GM19099 (cell line): ENCODE data around the gene AUTS2.

Experiments
- POLR2A ChIP-seq: IDR thresholded peaks from 3 replicates; pipeline ENCODE4 v1.6.1; 2011; ENCODE audit warnings: low read depth; ENCODE audit not compliant: insufficient read length; ENCODE audit errors: extremely low read depth

Gene AUTS2

GRCh38 chr7:69937097-69937496, 338.8 kb downstream of the AUTS2 start:
- no peak for TF ChIP-seq POLR2A

GRCh38 chr7:69939317-69939716, 341.0 kb downstream of the AUTS2 start:
- no peak for TF ChIP-seq POLR2A

GRCh38 chr7:69941077-69941651, 342.9 kb downstream of the AUTS2 start:
- no peak for TF ChIP-seq POLR2A

- TF ChIP-seq POLR2A, result no peak
These were observed 344.3 kb downstream of the AUTS2 start for GRCh38 chr7:69942573-69942972.

GRCh38 chr7:69946901-69947300, 348.6 kb downstream of the AUTS2 start:
- no peak for TF ChIP-seq POLR2A

- no peak for TF ChIP-seq POLR2A
These were observed 349.7 kb downstream of the AUTS2 start for GRCh38 chr7:69947998-69948397.

- no peak for TF ChIP-seq POLR2A
These were observed 350.8 kb downstream of the AUTS2 start for GRCh38 chr7:69949122-69949521.

GRCh38 chr7:69951458-69951857, 353.2 kb downstream of the AUTS2 start:
- no peak for TF ChIP-seq POLR2A

GRCh38 chr7:69953136-69954067, 355.1 kb downstream of the AUTS2 start:
- no peak for TF ChIP-seq POLR2A

GRCh38 chr7:69956541-69956940, 358.3 kb downstream of the AUTS2 start:
- no peak for TF ChIP-seq POLR2A

GRCh38 chr7:69957661-69958060, 359.4 kb downstream of the AUTS2 start:
- TF ChIP-seq POLR2A, result no peak

GRCh38 chr7:69959789-69960499, 361.7 kb downstream of the AUTS2 start:
- TF ChIP-seq POLR2A, result no peak

- no peak for TF ChIP-seq POLR2A
These were observed 363.2 kb downstream of the AUTS2 start for GRCh38 chr7:69961436-69961835.

- no peak for TF ChIP-seq POLR2A
These were observed 364.2 kb downstream of the AUTS2 start for GRCh38 chr7:69962186-69963065.

- no peak for TF ChIP-seq POLR2A
These were observed 365.1 kb downstream of the AUTS2 start for GRCh38 chr7:69963393-69963792.
